Measurements from ENCODE around the gene SEMA4A.
"Not testable (repeated sequence)": the region's sequence is repeated elsewhere in the genome, so short reads cannot be mapped to it uniquely, and the experiment has no call there.

The SEMA4A gene

DNA sequence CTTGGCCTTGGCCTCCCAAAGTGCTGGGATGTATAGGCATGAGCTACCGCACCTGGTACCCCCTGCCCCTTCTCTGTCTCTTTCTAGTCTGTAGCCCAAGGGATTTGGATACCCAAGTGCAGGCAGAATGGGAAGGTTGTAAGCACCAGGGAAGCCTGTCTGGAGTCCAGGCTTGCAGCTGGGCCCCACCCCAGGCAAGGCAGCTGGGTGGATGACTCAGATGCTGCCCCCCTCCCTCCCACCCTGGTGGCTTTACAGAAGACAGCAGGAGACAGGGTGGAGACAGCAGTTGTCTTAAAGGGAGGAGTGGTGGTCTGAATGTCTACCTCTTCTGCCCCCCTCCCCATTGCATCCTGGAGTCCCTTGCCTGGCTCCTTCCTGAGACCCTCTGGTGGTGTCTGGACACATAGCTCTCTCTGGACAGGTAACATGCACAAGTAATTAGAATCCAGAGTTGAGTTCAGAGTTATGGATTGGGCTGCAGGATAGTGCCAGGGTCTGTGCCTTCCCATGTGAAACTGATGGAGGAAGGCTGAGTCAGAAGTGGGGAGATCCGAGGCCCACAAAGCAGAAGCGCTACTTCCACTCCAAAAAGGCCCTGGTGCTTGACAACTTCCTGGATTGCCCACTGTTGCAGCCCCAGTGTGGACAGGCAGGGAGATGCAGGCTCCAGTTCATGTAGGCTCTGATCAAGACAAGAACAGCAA, 33.7 kb upstream of the SEMA4A start:
- DNase-seq, result no peak

DNA sequence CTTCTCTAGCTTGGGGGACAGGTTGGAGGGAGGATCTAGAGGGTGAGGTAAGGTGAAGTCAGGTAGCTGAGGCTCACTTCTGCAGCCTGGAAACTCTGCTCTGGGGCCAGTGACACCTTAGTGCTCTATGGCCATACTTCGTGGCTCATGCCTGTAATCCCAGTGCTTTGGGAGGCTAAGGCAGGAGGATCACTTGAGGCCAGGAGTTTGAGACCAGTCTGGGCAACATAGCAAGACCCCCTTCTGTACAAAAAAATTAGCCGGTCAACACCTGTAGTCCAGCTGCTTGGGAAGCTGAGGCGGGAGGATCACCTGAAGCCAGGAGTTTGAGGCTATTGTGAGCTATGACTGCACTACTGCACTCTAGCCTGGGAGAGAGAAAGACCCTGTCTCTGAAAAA, 33.1 kb upstream of the SEMA4A start:
- DNase-seq, result no peak

DNA sequence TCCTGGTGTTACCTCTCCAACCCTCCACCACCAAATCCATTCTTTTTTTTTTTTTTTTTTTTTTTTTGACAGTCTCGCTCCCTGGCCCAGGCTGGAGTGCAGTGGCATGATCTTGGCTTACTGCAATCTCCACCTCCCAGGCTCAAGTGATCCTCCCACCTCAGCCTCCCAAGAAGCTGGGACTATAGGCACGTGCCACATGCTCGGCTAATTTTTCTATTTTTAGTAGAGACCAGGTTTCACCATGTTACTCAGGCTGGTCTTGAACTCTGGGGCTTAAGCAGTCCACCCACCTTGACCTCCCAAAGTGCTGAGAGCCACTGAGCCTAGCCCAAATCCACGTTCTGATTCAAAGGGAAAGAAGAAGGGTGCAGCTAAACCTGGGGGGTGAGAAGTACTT, 32.4 kb upstream of the SEMA4A start:
- DNase-seq, result not testable (repeated sequence)

DNA sequence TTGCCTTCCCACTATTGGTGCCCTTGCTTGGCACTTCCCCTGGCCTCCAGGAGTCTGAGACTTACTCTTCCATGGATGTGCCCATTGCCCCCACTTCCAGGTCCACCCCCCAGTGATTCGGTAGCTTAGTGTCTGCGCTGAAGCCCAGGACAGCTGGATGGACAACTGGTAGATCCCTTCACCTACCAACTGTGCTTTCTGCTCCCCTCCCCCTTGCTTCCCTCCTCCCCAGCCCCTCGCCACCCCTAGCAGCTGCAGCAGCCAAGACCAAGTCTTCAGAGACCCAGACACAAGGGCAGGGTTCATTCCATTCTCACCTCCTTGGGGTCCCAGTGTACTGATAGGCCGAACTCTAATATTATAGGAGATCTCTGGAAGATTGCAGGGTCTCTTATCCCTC, 31.9 kb upstream of the SEMA4A start:
- no peak for DNase-seq

DNA sequence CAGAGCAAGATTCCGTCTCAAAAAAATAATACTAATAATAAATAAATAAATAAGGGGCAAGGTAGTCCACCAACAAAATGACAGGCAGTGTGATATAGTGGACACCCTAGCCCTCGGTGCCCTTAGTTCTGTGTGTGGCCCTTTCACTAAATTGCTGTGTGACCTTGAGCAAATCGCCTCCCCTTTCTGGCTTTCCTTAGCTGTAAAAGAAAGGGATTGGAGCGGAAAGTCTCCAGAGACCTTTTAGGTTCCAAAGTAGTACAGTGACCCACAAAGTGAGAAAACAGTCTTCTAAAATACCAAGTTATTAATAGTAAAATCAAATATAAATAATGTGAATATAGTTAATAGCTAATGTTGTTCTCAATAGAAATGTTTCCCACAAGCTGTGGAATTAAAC, 31.3 kb upstream of the SEMA4A start:
- DNase-seq, result no peak

DNA sequence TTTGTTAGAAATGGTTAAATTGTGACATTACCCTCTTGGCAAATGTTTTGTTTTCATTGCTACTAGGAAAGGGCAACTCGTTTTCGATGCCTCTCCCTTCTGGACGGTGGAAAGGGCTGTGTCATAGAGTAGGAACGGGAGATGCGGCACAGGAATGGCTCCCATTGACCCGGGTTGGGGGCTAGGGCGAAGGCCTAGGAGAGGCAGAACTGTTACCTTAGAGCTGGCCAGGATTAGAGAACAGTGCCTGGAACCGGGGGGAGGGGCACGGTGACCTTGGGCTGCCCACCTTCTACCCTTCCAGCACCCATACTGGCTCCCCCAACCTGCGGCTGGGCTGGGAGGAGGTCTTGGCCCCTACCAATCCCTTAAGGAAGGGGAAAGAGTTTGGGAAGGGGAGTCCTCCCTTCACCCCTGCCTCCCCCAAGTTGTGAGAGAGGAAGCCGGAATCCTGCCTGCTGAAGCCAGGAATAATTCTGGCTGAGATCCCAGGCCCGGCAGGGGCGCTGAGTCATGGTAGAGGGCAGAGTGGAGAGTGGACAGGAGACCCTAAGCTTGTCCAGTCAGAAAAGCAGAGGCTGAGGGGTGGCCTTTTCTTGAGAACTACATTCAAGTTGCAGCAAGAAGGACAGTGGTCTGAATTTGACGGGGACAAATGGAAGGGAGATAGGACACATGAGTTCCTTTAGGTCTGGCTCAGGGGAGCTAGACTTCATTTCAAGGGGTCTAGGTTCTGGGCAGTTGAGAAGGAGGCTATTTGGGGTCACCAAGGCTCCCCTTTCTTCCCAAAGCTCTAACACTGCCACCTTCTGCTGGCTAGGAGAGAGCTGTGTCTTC, 30.6 kb upstream of the SEMA4A start:
- no peak for DNase-seq

DNA sequence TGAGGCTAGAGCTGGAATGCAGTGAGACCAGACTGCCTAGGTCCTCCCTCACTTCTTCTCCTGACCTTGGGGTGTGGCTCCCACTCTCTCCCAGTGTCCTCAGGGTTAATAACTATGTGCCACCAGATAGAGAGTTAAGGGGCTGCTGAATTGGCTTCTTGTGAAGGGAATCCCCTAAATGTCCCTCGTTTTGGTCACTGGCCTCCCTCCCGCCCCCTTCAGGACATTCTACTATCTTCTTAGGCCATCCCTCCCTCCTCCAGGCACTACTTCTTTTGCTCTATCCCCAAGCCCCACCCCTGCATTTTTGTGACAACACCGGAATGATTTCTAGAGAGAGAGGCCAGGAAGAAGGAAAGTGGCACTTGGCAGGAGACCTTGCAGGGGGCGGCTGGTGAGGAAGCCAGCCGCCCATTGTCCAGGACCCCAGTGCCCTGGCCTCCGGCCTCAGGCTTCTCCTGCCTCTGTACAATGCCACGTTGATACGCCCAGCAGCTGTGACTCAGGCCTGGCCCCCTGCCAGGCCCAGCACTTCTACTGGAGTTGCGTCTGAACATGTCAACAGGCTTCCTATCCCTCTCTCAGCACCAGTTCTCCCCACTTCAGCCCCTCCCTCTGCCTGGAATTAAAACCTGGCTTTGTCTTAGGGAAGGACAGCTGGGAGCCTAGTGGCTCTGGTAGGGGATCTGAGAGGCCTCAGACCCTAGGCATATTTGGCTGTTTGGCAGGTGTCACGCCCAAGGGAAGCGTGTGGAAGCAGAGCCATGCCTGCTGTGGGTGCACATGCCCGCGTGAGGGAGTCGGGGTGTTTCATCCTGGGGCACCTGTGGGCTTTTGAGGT, 29.8 kb upstream of the SEMA4A start:
- peak; percentile 90 for DNase-seq

DNA sequence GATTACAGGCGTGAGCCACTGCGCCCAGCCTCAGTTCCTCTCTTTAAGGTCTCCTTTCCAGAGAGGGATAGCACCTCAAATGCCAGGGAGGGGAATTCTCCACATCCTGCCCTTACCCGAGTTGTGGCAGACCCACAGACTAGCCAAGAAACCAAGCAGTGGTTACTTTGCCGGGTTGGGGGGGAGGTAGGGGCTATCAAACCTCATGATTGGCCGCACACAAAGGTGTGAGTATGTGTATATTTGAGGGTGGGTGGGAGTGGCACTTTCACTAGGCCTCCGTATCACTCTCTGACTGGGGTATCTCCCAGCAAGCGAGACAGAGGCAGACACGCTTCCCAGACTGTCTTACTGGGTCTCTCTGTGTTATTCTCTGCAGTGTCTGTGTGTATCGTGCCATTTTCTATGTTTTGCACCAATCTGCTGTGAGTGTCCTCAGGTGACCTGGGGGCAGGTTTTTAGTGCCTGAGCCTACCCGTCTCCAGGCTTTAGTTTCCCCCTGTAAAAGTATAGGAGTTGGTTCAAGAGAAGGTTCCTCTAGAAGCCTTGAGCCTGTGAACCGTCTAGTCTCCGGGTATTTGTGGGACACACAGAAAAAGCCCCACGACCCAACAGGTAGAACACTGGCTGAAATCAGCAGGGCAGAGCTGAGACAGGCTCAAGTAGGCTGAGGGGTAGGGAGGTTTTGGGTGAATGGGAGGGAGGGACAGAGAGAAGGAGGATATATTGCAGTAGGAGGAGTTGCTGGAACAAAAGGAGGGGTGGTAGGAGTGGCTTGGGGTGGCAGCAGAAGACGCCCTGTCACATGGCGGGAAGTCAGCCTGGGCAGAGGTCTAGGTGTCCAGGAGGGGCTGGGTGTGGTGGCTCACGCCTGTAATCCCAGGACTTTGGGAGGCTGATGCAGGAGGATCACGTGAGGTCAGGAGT, 28.6 kb upstream of the SEMA4A start:
- no peak for DNase-seq

DNA sequence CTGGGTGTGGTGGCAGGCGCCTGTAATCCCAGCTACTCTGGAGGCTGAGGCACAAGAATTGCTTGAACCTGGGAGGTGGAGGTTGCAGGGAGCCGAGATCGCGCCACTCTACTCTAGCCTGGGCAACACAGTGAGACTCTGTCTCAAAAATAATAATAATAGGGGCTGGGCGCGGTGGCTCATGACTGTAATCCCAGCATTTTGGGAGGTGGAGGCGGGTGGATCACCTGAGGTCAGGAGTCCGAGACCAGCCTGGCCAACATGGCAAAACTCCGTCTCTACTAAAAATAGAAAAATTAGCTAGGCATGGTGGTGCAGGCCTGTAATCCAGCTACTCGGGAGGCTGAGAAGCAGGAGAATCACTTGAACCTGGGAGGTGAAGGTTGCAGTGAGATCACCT, 27.8 kb upstream of the SEMA4A start:
- not testable (repeated sequence) for DNase-seq

DNA sequence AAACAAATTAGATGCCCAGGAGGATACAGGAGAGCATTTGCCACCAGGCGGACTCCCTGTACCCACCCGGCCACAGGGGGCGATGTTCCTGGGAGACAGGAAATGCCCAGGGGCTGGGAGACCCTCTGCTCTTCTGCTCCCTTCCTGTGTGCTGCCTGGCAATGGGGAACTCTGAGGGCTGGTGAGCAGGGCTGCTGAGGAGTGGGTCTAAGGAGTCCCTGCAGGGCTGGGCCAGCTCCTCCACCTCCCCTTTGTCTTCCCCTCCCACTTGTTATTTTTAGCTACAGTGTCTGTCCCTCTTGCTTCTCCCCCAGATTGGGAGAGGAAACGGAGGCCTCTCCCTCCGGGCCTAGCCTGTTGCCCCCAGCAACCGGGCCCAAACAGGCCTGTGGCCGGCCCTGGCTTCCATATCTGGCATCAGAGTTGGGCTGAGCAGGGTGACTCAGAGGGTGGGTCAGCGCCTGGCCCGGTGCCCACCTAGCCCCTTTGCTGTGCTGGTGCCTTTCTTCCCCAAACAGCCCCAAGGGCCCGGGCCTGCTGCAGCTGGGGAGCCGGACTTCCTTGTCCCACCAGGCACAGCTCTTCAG, 27.2 kb upstream of the SEMA4A start:
- DNase-seq, result no peak

DNA sequence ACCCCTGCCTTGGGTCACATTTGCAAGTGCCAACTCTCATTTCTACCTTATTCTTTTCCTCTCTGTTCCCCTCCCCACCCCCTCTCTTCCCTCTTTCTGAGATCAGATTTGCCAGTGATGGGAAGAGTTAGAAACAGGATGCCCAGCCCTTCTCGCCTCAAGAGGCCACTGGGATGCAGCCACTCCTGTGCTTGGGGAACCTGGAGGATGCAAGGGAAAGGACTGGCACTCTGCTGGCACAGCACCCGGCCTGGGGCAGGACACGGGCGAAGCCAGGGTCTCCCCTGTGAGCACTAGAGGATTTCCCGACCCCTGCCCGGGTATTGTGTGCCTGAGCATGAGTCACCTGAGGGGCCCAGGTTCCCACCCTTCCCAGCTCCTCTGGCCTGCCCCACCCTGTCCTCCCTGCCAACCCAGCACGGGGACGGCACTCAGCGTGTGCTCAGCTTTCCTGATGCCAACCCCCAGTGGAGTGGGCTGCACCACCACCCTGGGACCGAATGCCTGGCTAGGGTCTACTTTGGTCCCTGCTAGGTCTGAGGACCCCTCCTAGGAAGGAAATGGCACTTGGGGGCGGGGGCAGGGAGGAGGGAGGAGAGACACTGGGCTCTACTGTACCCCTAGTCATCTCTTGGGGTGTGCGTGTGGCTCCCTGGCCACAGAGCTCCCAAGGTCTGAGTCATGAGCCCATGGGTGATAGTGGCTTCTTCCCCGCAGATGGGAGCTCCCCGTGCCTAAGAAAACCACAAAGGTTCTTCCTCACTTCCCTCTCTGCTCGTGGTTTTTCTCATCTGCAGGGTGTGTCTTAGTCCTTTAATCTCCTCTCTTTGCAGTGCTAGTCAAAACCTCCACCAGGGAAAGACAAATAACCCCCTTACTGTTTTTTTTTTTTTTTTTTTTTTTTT, 26.5 kb upstream of the SEMA4A start:
- DNase-seq, result no peak

DNA sequence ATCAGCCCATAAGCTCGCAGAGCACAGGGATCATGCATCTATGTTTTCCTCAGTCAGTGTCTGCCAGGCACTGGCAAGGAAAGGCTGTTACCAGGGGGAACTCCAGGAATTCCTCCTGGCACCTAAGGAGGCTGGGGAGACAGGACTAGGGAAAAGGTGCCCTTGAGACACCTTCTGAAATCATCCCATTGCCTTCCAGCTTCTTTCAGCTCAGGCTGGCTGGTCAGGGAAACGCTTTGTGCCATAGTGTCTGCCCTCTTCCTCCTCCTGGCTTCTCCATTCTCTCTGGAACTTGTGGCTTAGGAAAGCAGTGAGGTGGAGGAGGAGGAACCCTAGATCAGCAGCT, 25.1 kb upstream of the SEMA4A start:
- no peak for DNase-seq

DNA sequence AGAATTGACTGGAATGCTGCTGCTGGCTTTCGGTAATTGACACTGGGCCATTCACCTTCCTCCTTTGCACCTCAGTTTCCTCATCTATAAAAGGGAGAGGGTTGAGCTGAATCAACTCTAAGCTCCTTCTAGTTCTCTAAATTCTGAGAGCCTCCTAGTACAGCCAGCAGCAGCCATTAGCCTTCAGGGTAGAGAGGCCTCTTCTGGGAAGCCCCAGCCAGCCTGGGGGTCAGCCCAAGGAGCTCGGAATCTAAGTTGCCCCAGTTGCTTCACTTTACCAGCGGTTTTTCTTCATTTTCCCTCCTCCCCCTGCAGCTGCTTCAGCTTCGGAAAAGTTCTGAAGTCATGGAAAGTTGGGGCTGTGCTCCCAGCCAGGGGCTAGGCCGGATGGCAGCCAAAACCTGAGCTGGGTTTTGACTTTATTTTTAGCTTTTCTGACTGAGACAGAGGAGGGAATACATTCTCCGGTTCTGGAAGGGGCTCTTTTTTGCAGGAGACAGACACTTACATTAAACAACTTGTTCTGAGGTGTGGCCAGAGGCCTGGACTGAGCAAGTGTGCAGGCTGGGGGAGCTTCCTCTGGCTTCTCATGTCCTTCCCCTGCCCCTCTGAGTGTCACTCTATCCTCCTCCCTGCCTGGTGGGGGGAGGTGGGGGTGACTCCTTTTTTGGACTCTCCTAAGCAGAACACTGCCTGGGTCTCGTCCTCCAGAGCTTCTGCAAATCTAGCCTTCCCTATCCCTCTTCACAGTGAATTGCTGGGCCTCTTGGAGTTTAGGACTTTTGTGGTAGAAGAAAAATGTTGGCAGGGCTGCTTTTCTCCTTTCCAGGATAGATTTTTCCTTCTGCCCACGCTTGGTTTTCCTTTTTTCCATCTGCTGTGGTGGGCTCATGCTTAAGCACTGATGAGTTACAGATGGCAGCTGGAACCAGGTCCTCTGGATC, 24.5 kb upstream of the SEMA4A start:
- no peak for DNase-seq

DNA sequence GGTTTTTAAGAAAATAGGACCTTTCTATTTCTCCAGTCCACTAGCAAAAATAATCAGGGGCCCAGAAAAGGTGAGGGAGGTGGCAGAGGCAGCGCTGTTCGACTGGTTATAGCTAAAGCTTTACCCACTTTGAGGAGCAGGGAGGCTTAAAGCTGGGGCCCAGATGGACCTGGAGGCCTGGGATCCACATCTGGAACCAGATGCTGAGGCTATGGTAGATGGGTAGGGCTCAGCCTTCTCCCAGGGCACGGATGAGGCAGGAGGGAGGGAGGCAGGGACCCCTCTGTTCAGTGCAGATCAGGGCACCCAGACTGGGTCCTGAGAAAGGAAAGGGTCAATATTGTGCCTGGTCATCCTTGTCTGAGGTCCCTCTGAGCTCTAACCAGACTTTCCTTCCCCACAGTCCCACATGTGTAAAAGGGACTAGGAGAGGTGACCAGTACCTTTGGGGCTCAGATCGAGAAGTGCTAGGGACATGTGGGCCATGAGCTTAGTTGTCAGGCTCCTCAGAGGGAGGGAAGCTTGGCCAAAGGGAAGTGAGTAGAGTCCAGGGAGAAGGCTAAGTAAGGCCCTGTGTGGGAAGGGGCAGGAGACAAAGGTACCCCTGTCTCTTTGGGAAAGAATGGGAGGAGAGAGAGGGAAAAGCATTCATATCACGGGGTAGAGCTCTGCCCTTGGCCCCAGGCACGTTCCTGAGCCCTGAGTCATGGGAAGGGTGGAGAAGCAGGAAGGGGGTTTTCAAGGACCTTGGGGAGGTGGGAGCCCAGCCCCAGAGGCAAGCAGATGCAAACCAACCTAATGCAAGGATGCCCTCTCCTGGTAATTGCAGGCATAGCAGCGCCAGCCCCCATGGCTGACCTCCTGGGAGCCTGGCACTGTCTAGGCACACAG, 23.5 kb upstream of the SEMA4A start:
- peak; percentile 48 for DNase-seq

DNA sequence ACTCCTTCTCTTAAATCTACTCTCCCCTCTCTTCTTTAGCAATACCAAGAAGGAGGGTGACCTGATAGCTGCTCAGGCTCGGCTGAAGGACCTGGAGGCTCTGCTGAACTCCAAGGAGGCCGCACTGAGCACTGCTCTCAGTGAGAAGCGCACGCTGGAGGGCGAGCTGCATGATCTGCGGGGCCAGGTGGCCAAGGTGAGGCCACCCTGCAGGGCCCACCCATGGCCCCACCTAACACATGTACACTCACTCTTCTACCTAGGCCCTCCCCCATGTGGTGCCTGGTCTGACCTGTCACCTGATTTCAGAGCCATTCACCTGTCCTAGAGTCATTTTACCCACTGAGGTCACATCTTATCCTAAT, 22.8 kb upstream of the SEMA4A start:
- DNase-seq, result no peak

DNA sequence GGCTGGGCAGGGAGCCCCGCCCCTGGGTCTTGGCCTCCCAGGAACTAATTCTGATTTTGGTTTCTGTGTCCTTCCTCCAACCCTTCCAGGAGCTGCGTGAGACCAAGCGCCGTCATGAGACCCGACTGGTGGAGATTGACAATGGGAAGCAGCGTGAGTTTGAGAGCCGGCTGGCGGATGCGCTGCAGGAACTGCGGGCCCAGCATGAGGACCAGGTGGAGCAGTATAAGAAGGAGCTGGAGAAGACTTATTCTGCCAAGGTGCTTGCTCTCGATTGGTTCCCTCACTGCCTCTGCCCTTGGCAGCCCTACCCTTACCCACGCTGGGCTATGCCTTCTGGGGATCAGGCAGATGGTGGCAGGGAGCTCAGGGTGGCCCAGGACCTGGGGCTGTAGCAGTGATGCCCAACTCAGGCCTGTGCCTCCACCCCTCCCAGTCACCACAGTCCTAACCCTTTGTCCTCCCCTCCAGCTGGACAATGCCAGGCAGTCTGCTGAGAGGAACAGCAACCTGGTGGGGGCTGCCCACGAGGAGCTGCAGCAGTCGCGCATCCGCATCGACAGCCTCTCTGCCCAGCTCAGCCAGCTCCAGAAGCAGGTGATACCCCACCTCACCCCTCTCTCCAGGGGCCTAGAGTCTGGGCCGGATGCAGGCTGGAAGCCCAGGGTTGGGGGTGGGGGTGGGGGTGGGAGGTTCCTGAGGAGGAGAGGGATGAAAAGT, 18.5 kb upstream of the SEMA4A start:
- no peak for DNase-seq

DNA sequence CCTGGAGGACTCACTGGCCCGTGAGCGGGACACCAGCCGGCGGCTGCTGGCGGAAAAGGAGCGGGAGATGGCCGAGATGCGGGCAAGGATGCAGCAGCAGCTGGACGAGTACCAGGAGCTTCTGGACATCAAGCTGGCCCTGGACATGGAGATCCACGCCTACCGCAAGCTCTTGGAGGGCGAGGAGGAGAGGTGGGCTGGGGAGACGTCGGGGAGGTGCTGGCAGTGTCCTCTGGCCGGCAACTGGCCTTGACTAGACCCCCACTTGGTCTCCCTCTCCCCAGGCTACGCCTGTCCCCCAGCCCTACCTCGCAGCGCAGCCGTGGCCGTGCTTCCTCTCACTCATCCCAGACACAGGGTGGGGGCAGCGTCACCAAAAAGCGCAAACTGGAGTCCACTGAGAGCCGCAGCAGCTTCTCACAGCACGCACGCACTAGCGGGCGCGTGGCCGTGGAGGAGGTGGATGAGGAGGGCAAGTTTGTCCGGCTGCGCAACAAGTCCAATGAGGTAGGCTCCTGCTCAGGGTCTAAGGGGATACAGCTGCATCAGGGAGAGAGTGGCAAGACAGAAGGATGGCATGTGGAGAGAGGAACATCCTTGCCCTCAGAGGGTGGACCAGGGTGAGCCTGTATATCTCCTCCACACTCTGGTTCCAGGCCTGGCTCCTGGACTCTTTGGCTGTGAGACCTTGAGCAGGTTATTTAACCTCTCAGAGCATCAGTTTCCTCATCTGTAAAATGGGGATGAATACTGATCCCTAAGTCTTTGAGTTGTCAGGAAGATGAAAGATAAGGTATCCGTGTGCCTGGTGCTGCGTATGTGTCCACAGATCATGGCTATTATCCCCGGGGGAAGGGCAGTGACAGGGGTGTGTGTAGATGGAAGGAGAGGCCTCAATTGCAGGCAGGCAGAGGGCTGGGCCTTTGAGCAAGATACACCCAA, 17.2 kb upstream of the SEMA4A start:
- DNase-seq, result no peak

All from NCI-H526 treated with DMSO at 0.1 percent for 48 hours (cell line).